Neural cell (in vitro differentiated cells): ENCODE results near the gene SULT6B1. TPM values are rescaled to one million over a fixed set of nuclear protein-coding genes. Genes with fewer than 3 reads are reported as not detected.

ENCODE experiments used
- H2AFZ ChIP-seq: fragments of 200-600, 300-800 bp; sonication (generic), shearing (Covaris generic); 2 replicates; pipeline ENCODE4 v1.6.0; 2014; ENCODE audit warnings: low read depth, mild to moderate bottlenecking, antibody characterized with exemption, low read length, moderate library complexity
- H3F3A ChIP-seq: fragments of 200-600 bp; shearing (Covaris generic); 2 replicates; pipeline ENCODE4 v1.6.1; 2016; ENCODE audit warnings: mild to moderate bottlenecking, moderate library complexity, mixed read lengths, antibody characterized with exemption, low read length; ENCODE audit not compliant: insufficient read depth, poor library complexity, severe bottlenecking
- H3K27ac ChIP-seq: fragments of 200-600, 300-800 bp; sonication (generic), shearing (Covaris generic); 2 replicates; pipeline ENCODE4 v1.5.1; 2014; ENCODE audit warnings: mild to moderate bottlenecking, low read length, moderate library complexity
- H3K27me3 ChIP-seq: fragments of 300-800, 200-600 bp; sonication (generic), shearing (Covaris generic); 2 replicates; pipeline ENCODE4 v1.6.0; 2014; ENCODE audit warnings: mild to moderate bottlenecking, low read depth, low read length, moderate library complexity; ENCODE audit not compliant: insufficient read depth
- H3K36me3 ChIP-seq: fragments of 300-800, 200-600 bp; sonication (generic), shearing (Covaris generic); 2 replicates; pipeline ENCODE4 v1.5.1; 2014; ENCODE audit warnings: mild to moderate bottlenecking, antibody characterized with exemption, low read length, moderate library complexity; ENCODE audit not compliant: insufficient read depth
- H3K4me2 ChIP-seq: fragments of 300-800, 200-600 bp; sonication (generic), shearing (Covaris generic); 2 replicates; pipeline ENCODE4 v1.6.0; 2014; ENCODE audit warnings: mild to moderate bottlenecking, low read length
- H3K4me3 ChIP-seq: fragments of 300-800, 200-600 bp; sonication (generic), shearing (Covaris generic); 2 replicates; pipeline ENCODE4 v1.5.1; 2014; ENCODE audit warnings: mild to moderate bottlenecking, low read length, moderate library complexity
- H3K79me2 ChIP-seq: fragments of 200-600 bp; shearing (Covaris generic); replicated peaks from 2 replicates; pipeline ENCODE4 v1.6.0; 2014; ENCODE audit warnings: mild to moderate bottlenecking, low read length, moderate library complexity; ENCODE audit not compliant: insufficient read depth
- H3K9ac ChIP-seq: fragments of 300-800, 200-600 bp; sonication (generic), shearing (Covaris generic); 2 replicates; pipeline ENCODE4 v1.6.1; 2016; ENCODE audit warnings: mild to moderate bottlenecking, low read length, mixed read lengths
- H3K9me2 ChIP-seq: fragments of 200-600 bp; shearing (Covaris generic); 2 replicates; pipeline ENCODE4 v1.6.1; 2016; ENCODE audit warnings: mild to moderate bottlenecking, low read length, mixed read lengths; ENCODE audit not compliant: insufficient read depth
- H3K9me3 ChIP-seq: fragments of 200-600, 300-800 bp; sonication (generic), shearing (Covaris generic); 2 replicates; pipeline ENCODE4 v1.6.1; 2016; ENCODE audit warnings: mild to moderate bottlenecking, mixed run types, low read length, moderate library complexity, mixed read lengths
- H4K20me1 ChIP-seq: fragments of 200-600 bp; shearing (Covaris generic); 2 replicates; pipeline ENCODE4 v1.6.1; 2016; ENCODE audit warnings: mild to moderate bottlenecking, mixed run types; ENCODE audit not compliant: insufficient read depth
- EP300 ChIP-seq: fragments of 450-650 bp; conservative IDR thresholded peaks from 2 replicates; pipeline ENCODE4 v1.6.1; 2014; ENCODE audit warnings: antibody characterized with exemption, mild to moderate bottlenecking, moderate library complexity; ENCODE audit not compliant: poor library complexity, severe bottlenecking
- EZH2 ChIP-seq: fragments of 200-600, 300-800 bp; shearing (Covaris generic), sonication (generic); IDR thresholded peaks from 2 replicates; pipeline ENCODE4 v1.6.1; 2014; ENCODE audit warnings: antibody characterized with exemption, low read length, borderline replicate concordance, mild to moderate bottlenecking; ENCODE audit not compliant: insufficient read depth, poor library complexity, severe bottlenecking
- MXI1 ChIP-seq: fragments of 450-650 bp; conservative IDR thresholded peaks from 2 replicates; pipeline ENCODE4 v1.6.1; 2014; ENCODE audit warnings: antibody characterized with exemption, mild to moderate bottlenecking; ENCODE audit not compliant: poor library complexity, severe bottlenecking
- POLR2AphosphoS5 ChIP-seq: IDR thresholded peaks from 2 replicates; pipeline ENCODE4 v1.6.1; 2012
- RAD21 ChIP-seq: fragments of 450-650 bp; conservative IDR thresholded peaks from 2 replicates; pipeline ENCODE4 v1.6.1; 2014; ENCODE audit warnings: antibody characterized with exemption, mild to moderate bottlenecking, moderate library complexity
- SMC3 ChIP-seq: fragments of 450-650 bp; conservative IDR thresholded peaks from 2 replicates; pipeline ENCODE4 v1.6.1; 2014; ENCODE audit warnings: antibody characterized with exemption, mild to moderate bottlenecking, moderate library complexity; ENCODE audit not compliant: poor library complexity
- TAF1 ChIP-seq: IDR thresholded peaks from 2 replicates; pipeline ENCODE4 v1.6.1; 2012; ENCODE audit warnings: low read depth
- polyA plus RNA-seq: library from polyadenylated mRNA; depleted of rRNA; stranded (reverse); fragments of >200 nt; gene quantifications from 2 replicates; pipeline ENCODE4 v1.2.3, GENCODE V29; 2014
- TF ChIP-seq, protein P1 (sequence below): IDR thresholded peaks from 2 replicates; pipeline ENCODE4 v1.6.1; 2012; ENCODE audit warnings: borderline replicate concordance
- TF ChIP-seq, protein P2 (sequence below): fragments of 450-650 bp; IDR thresholded peaks from 2 replicates; pipeline ENCODE4 v1.5.1; 2014; ENCODE audit warnings: antibody characterized with exemption, mild to moderate bottlenecking, moderate library complexity; ENCODE audit not compliant: poor library complexity, severe bottlenecking

The SULT6B1 gene
- polyA plus RNA-seq, 1 donor from 2014 or later, result not detected

DNA sequence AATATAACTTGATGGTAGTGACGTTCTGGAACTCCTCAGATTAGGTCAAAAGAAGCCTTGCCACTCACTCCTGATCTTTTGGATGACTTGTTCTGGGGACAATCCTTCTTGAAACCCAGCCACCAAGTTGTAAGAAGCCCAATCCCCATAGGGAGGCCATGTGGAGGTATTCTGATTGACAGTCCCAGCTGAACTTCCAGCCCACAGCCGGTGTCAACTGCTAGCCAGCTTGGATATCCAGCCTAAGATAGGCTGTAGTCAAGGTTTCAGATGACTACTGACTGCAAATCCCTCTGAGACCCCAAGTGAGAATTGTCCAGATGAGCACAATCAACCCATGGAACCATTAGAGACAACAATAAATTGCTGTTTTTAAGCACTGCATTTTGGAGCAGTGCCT is 63.1 kb downstream of the SULT6B1 start:
- Histone ChIP-seq H3K9me2 (no peaks in the 10 kb centered on the region), H3K9me3 (no peaks in the 10 kb centered on the region), H3K79me2 (no peaks in the 10 kb centered on the region), H3K27me3 (no peaks in the 10 kb centered on the region), H3K36me3 (no peaks in the 10 kb centered on the region), H4K20me1 (no peaks in the 10 kb centered on the region), H3K4me2 (no peak overlapping the region), H3K9ac (no peak overlapping the region), H2AFZ (no peak overlapping the region), H3K27ac (no peak overlapping the region), H3K4me3 (no peak overlapping the region), H3F3A (no peaks in the 10 kb centered on the region)
- TF ChIP-seq, protein P1, sequence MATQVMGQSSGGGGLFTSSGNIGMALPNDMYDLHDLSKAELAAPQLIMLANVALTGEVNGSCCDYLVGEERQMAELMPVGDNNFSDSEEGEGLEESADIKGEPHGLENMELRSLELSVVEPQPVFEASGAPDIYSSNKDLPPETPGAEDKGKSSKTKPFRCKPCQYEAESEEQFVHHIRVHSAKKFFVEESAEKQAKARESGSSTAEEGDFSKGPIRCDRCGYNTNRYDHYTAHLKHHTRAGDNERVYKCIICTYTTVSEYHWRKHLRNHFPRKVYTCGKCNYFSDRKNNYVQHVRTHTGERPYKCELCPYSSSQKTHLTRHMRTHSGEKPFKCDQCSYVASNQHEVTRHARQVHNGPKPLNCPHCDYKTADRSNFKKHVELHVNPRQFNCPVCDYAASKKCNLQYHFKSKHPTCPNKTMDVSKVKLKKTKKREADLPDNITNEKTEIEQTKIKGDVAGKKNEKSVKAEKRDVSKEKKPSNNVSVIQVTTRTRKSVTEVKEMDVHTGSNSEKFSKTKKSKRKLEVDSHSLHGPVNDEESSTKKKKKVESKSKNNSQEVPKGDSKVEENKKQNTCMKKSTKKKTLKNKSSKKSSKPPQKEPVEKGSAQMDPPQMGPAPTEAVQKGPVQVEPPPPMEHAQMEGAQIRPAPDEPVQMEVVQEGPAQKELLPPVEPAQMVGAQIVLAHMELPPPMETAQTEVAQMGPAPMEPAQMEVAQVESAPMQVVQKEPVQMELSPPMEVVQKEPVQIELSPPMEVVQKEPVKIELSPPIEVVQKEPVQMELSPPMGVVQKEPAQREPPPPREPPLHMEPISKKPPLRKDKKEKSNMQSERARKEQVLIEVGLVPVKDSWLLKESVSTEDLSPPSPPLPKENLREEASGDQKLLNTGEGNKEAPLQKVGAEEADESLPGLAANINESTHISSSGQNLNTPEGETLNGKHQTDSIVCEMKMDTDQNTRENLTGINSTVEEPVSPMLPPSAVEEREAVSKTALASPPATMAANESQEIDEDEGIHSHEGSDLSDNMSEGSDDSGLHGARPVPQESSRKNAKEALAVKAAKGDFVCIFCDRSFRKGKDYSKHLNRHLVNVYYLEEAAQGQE, result no peak
- TF ChIP-seq TAF1 (no peak), EZH2 (no peak), POLR2AphosphoS5 (no peak), EP300 (no peak), SMC3 (no peak), MXI1 (no peak), RAD21 (no peak)
- TF ChIP-seq, protein P2, sequence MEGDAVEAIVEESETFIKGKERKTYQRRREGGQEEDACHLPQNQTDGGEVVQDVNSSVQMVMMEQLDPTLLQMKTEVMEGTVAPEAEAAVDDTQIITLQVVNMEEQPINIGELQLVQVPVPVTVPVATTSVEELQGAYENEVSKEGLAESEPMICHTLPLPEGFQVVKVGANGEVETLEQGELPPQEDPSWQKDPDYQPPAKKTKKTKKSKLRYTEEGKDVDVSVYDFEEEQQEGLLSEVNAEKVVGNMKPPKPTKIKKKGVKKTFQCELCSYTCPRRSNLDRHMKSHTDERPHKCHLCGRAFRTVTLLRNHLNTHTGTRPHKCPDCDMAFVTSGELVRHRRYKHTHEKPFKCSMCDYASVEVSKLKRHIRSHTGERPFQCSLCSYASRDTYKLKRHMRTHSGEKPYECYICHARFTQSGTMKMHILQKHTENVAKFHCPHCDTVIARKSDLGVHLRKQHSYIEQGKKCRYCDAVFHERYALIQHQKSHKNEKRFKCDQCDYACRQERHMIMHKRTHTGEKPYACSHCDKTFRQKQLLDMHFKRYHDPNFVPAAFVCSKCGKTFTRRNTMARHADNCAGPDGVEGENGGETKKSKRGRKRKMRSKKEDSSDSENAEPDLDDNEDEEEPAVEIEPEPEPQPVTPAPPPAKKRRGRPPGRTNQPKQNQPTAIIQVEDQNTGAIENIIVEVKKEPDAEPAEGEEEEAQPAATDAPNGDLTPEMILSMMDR, result no peak

DNA sequence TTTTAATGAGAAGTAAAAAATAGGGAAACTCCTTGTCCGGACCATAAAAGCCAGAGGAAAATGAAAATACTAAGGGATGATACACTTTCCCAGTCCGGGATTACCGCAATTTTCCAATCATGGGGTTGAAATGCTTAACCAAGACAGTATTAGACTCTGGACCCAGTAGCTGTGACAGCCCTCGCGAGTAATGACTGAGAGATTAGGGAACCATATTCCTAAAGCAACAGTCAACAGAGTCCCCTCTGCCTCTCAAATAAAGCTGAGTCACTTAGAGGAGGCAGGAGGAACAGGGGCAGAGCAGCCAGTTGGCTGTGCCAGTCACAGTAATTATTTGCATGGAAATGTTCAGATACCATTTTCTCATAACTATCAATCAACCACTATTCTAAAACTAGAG is 69.3 kb downstream of the SULT6B1 start:
- Histone ChIP-seq H3K9me2 (no peaks in the 10 kb centered on the region), H3K4me2 (no peak overlapping the region), H3K36me3 (no peaks in the 10 kb centered on the region), H3K9me3 (no peaks in the 10 kb centered on the region), H3K27ac (no peak overlapping the region), H3K79me2 (no peaks in the 10 kb centered on the region), H2AFZ (no peak overlapping the region), H3K9ac (no peak overlapping the region), H4K20me1 (no peaks in the 10 kb centered on the region), H3K4me3 (no peak overlapping the region), H3F3A (no peaks in the 10 kb centered on the region), H3K27me3 (no peaks in the 10 kb centered on the region)
- TF ChIP-seq EZH2 (no peak), EP300 (no peak), SMC3 (no peak), TAF1 (no peak)
- TF ChIP-seq, protein P2, result no peak
- TF ChIP-seq, protein P1, result no peak
